NCI-H510A (cell line): ENCODE results near the gene TBC1D21.
"Not testable (repeated sequence)": the region's sequence is repeated elsewhere in the genome, so short reads cannot be mapped to it uniquely, and the experiment has no call there.

ENCODE experiments used
- DNase-seq: peaks from one replicate; lab custom pipeline; 2025; lab: John Stamatoyannopoulos, UW

Gene TBC1D21

DNA sequence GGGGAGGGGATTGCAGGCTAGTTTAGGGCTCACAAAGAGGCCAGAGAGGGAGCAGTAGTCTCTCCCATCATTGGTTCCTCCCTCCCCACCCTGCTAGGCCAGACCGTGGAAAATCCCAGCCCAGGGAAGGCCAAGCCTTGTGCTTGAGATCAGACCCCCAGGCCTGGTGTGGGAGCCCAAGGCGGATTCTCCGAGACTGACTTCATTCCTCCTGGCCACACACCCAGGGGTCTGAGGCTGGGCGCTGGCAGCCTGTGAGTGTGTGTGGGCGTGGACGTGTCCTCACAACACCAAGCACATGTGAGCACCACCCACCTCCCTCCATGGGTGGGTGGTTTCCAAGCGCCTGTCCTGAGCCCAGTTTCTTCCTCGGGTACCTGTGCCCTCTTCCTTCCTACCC is 57.0 kb downstream of the TBC1D21 start:
- DNase-seq, result no peak

DNA sequence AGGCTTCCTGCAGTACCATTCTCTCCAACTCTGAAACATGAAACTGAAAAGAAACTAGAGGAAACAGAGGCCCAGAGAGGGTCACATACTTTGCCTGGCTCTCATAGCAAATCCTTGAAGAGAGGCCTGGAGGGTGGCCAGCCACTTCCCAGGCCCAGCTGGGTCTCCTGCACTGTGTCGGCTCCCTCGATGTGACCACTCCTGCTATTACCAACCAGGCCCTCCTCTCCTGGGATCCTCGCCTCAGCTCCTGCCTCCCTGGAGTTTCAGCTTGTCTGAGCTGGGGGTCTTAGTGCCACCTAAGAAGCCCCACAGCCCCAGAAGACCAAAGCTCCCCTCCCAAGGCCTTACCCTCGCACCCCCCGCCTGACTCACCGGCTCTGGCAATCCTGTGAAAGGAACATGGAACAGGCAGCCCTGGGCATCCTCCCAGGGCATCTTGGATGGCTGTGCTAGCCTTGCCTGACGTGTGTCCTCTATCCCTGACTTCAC is 57.5 kb downstream of the TBC1D21 start:
- no peak for DNase-seq

DNA sequence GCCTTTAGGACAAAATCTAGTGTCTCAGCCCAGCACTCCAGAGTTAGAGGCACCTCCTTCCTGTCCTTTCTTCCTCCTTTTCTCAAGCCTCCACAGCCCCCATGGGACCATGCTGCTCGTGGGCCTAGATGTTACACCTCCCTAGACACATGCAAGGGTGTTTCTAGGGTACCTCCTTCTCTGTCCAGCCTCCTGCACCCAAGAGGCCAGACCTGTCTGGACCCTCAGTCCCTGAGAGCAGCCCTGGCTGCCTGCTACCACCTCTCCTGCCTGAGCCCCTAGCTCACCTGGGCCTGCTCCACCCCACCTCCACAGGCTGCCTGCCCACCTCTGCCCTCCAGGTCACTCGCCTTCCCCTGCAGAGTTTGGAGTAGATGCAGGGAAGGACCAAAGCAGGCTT is 58.1 kb downstream of the TBC1D21 start:
- no peak for DNase-seq

DNA sequence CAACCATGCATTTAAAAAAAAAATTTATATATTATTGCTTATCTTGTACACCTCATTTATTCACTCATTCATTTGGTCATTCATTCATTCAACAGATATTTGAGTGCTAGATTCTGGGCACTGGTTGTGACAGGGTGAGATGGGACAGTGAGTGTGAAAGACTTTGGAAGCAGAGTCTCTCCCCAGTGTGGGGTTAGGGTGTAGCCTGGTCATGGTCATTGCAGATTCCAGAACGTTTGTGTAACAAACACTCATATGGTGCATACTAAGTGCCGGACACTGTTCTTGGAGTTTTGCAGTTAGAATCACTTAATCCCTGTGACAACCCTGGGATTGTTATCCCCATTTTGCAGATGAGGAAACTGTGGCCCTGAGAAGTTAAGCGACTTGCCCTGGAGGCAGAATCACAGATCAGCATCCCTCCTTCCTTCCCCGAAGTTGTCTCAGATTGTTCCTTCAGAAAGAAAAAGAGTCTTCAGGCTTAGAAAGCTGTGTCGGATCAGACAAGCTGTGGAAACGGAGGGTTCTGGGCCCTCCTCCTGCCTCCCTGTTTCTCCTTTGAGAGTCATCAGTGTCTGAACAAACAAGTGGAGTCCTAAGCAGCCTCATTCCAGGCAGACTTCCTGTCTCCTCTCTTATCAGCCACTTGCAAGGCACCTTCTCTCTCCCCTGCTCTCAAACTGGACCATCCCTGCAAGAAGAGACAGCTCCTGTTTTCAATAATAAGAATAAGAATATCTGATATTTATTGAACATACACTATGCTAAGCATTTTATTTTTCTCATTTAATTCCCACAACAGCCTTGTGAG is 59.2 kb downstream of the TBC1D21 start:
- DNase-seq, result no peak

DNA sequence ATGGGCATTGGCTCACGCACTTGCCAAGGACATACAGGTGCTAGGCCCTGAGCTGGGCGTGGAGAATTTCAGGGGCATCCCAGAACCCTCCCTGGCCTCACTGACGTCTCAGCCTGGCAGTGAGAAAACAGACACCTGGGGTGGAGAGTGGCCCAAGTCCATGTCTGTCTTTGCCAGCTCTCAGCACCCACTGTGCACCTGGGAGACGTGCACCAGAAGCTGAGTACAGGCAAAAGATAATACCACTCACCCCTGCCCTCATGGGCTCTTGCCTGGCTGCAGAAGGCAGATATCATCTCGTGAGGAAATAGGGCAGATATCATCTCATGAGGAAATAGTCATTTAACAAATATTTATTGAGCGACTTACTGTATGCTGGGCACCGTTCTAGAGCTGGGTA is 60.9 kb downstream of the TBC1D21 start:
- no peak for DNase-seq

DNA sequence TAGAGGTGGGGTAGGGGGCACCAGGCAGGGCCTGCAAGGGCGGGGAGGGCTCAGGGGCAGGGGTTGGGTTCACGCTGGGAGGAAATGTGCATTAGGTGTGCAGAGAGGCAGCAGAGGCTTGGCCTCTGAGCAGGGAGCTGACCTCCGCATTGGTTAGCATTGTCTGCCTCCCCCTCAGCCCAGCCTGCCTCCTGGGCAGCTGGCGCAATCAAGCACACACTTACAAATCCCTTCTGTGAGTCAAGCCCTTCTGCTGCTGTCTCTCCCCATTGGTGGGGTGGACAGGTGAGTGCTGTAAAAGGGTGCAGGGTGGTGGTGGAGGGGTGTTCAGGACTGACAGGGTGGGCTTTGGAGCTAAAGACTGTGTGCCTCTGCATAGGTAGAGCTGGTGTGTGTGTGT is 62.2 kb downstream of the TBC1D21 start:
- DNase-seq, result peak; percentile 30

DNA sequence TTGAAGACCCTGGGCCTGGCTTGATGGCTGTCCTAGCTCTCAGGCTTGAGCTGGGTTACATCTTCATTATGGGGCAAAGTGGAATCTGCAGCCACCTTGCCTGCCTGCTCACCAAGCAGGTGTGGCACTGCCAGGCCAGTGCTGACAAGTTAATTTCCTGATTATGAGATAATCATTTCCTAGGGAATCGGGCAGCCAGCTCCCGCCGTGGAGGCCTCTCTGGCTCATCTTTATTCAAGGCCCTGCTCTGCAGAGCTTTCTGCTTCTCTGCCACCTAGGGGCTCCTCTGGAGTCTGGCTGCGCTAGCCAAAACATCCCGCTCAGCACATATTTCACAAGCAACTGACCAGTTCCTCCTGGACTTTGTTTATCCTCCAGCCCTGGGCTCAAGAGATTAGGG is 62.8 kb downstream of the TBC1D21 start:
- DNase-seq, result no peak

DNA sequence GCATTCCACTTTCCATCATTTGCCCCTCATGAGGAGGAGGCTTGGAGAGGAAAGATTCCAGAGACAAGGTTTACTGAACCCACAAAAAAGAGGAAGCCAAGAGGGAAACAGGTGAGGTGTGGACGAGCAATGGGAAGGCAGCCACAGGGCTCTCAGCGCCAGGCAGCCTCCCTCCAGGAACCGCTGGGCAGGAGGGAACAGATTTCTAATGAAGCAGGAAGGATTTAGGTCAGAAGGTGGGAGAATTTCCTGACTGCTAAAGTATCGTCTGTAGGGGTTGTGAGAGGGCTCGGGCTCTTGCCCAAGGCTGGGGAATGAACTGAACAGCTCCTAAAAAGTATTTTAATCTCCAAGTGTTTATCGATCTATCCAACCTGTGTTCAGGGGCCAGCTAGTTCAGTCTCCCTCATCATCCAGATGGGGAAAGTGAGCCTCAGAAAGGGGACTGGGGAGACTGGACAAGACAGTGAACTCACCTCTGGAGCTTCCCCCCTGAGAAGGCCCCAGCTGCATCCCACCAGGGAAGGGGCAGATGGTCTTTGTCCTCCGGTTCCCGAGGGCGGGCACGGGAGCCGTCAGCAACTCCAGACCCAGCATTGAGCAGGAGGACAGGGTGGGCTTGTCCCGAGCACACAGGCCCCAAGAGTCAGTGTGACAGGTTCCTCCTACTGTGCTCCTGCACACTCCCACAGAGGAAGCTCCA is 63.4 kb downstream of the TBC1D21 start:
- DNase-seq, result no peak

DNA sequence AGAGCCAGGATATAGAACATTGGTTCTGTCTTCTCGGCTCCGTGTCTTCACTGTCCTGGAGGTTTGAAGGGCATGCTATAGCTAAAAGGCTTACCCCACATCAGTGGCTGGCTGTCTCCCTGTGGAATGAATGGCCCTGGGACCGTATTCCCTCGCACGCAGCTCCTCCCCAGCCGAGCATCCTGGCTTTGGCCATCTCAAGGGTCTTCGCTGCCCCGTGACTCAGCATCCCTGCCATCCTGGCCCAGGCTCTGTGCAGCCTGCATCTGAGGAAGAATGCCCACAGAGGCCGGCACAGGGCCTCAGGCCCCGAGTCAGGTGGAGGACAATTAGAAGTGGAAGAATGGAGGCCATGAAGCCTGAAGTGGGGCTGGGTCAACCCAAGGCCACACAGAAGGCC is 63.9 kb downstream of the TBC1D21 start:
- DNase-seq, result no peak

DNA sequence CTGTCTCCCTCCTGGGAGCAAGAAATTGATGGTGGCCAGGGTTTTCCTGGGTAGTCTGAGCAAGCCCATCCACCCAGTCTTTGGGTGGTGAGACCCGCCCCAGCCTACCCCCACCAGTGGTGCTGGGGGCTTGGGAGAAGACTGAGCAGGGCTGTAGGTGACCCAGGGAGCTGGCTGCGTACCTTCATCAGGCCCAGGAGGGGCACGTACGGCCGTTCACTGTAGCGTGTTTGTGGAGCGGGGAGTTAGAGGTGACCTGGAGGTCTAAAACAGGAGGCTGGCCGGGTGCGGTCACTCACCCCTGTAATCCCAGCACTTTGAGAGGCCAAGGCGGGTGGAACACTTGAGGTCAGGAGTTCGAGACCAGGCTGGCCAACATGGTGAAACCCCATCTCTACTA is 64.4 kb downstream of the TBC1D21 start:
- no peak for DNase-seq

DNA sequence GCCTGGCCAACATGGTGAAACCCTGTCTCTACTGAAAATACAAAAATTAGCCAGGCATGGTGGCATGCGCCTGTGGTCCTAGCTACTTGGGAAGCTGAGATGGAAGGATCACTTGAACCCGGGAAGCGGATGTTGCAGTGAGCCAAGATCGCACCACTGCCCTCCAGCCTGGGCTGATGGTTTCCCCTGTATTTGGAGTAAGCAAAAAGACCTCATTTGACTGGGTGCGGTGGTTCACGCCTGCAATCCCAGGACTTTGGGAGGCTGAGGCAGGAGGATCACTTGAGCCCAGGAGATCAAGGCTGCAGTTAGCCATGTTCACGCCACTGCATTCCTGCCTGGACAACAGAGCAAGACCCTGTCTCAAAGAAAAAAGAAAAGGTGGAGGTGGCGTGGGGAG is 65.2 kb downstream of the TBC1D21 start:
- not testable (repeated sequence) for DNase-seq
